ENCODE results near the gene CDC25A.

CDC25A gene

DNA sequence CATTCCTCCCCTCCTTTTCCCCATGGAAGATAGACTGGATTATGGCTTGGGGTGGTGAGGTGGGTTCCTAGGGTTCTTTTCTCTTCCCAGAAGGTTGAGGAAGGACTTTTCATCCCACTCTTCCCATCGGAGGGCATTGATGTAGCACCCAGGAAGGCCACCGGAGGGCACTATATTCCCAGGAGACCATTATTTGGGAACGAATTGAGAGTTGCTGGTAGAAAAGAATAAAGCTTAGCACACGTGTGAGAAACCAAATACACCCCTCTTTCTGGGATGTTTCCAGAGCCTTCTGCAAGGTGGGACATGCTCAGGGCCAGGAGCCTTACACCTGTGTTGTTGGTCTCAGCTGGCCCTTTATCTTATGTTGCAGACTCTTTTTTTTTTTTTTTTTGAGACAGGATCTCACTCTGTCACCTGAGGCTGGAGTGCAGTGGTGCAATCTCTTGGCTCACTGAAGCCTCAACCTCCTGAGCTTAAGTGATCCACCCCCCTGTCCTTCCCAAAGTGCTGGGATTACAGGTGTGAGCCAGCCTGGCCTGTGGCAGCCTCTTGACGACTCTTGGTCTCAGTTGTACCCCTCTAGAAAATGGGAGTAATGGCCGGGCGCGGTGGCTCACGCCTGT, 6.3 kb upstream of the CDC25A start:
- peak; percentile 58 for DNase-seq

GRCh38 chr3:48190911-48191310, 2.7 kb upstream of the CDC25A start:
- DNase-seq, result no peak

GRCh38 chr3:48189321-48189720, 1.1 kb upstream of the CDC25A start:
- no peak for DNase-seq

DNA sequence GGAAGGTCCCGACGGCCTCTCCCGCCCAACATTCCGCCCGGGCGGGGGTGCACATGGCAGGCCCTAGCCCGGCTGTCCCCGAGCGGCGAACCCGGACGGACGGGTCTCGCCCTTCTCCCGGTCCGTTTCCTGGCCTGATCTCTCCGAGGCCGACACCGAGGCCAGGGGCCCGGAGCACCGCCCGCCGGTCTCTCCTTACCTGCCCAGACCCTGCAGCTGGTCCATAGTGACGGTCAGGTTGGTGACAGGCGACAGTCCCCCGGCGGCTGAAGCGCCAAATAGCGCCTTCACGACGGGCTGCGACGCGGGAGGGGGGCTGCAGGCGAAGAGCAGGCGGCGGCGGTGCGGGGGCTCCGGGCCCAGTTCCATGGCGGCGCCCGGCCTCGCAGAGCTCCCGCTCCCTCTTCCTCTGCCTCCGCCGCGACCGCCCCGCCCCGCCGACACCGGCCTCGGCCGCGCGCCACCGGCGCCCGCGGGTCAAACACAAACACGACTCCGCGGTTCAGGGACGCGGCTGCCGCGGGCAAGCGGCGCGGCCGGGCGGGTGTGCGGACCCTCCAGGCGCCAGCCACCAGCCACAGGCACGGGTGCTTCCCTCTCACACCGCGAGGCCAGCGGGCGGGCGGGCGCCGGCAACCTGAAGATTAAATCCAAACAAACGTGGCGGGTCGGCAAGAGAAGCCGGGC, 495 bp downstream of the CDC25A start:
- peak; percentile 60 for DNase-seq

DNA sequence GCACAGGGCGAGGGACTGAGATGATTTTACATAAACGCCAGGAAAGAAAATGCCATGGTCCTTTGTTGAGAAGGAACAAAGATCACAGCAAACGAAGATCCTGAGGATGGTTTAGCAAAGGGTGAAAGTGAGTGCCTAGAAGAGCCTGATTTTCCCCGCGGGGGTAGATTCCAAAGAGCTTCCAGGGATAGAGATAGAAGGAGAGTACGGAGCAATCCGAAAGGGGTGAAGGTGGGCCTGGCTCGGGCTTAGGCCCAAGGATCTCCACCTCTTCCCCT, 977 bp downstream of the CDC25A start:
- DNase-seq, result no peak

- DNase-seq, result no peak
These were observed 1.5 kb downstream of the CDC25A start for GRCh38 chr3:48186631-48187300.

GRCh38 chr3:48185129-48185528, 3.1 kb downstream of the CDC25A start:
- DNase-seq, result no peak

GRCh38 chr3:48184299-48184698, 3.9 kb downstream of the CDC25A start:
- no peak for DNase-seq

- no peak for DNase-seq
These were observed 7.5 kb downstream of the CDC25A start for GRCh38 chr3:48180531-48181253.

- DNase-seq, result no peak
These were observed 8.2 kb downstream of the CDC25A start for GRCh38 chr3:48180021-48180420.

- no peak for DNase-seq
These were observed 10.1 kb downstream of the CDC25A start for GRCh38 chr3:48178072-48178471.

DNA sequence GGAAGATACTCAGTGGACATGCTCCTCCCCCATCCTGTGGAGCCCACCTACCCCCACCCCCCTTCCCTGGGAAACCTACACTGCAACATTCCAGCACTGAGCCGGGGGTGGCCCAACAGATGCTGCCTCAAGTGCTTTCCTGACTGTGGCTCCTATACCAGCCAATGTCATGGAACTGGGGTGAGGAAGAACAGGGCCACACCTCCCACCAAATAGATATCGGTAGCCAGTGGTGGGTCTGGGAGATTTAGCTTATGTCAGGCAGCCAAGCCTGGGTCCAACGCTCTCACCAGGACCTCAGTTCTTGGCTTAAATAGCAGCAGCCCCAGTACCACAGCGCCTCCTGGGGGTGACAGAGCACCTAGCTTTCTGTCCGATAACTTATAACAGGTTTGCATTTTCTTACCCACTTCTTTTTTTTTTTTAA, 30.3 kb downstream of the CDC25A start:
- peak; percentile 73 for DNase-seq

GRCh38 chr3:48157202-48157840, 30.9 kb downstream of the CDC25A start:
- no peak for DNase-seq

GRCh38 chr3:48156163-48156562, 32.1 kb downstream of the CDC25A start:
- no peak for DNase-seq

- no peak for DNase-seq
These were observed 33.1 kb downstream of the CDC25A start for GRCh38 chr3:48155122-48155521.

DNA sequence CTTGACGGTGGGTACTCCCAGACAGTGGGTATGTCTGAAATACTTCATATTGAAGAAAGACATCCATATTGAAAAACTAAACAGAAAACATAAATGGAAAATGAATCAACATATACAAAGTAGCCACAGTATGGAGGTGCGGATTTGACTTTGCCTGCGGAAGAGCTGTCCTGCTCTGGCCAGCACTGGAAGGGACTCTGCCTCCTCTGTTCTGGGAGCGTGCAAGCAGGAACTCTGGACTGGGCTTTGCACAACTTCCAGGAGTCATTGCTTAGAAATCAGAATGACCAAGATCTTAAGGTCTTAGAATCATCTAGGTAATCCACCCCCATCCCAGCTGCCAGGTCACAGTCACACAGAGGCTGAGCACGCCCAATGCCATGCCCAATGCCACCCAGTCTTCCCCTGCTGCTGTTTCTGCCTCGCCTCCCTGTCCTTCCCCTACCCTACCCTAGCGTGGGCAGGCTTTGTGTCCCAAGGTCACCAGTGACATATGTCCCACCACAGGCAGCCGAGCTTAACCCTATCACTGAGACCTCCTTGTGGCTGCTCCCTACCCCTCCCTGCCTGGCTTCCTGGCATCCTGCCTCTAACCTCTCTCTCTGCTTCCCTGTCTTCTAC, 36.3 kb downstream of the CDC25A start:
- no peak for DNase-seq

DNA sequence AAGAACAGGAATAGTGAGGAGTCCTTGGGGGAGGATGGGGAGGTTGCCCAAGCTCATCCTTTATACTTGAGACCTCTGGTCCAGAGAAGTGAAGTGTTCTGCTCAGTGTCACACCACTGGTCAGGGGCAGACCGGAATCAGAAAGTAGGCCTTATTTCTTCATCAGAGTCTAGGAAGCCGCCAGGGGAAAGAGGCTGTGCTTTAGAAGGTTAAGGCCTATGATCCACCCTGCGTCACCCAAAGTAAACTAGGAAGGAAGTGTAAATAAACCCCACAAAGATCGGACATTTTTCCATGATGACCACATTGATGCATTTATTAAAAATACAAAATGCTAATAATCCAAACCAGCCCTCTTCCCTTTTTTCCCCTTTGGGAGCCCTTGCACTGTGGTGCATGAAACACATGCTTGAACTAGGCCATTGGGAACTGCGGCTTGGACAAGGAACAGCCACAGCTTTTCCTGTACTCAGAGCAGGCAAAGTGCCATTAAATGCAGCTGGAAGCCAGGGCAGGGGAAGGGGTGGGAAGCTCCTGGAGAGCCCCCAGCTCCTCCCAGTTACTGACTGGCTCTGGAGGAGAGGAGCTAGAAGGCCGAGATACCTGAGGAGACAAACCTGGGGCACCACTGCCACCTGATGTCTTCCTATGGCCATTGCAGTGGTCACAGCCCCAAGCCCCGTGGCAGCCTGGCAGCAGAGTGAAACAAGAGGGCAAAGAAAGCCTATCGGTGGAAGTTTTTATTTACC, 37.0 kb downstream of the CDC25A start:
- peak; percentile 76 for DNase-seq

GRCh38 chr3:48143992-48144391, 44.2 kb downstream of the CDC25A start:
- no peak for DNase-seq

- DNase-seq, result no peak
These were observed 44.6 kb downstream of the CDC25A start for GRCh38 chr3:48143567-48143966.

GRCh38 chr3:48142316-48142870, 45.8 kb downstream of the CDC25A start:
- DNase-seq, result no peak

DNA sequence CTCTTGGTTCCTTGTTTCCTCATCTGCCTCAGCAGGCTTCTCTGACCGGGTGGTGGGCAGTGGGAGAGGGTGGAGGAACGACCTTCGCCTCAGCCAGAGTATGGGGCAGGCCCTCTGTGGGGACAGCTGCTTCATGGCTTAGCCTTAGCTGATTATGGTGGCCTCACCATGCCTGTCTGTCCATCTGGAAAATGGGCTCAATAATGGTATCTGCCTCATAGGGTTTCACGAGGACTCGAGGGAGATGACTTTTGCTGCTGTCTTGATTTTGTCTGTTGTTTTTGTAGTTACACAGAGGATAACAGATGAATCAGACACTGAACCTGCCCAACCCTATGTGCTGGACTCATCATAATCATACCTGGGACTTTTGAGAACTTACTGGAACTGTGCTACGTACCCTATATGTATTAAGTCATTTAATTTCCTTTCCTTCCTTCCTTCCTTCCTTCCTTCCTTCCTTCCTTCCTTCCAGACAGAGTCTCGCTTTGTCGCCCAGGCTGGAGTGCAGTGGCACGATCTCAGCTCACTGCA, 46.5 kb downstream of the CDC25A start:
- no peak for DNase-seq

All from stimulated activated CD8-positive, alpha-beta memory T cell treated with anti-CD3 and anti-CD28 coated beads, Interleukin-4, amount 100 ng/mL, for 48 hours (primary cell).